Measurements from ENCODE around the gene BCAR3. TPM values are rescaled to one million over a fixed set of nuclear protein-coding genes. Genes with fewer than 3 reads are reported as not detected.
A peak's percentile ranks its signal among the peaks of the same experiment; 100 is the strongest.

BCAR3 gene
- total RNA-seq, 4 donors from 2014 or later = 17.3 to 72.7 (median 54.2) TPM

- Histone ChIP-seq H3K27ac (peak overlapping the region in 3 of 4 donors; percentile 80 to 93 (median 85)), H3K4me1 (peaks cover 0 to 26% (median 0%) of the 10 kb centered on the region in 4 donors), H3K36me3 (peaks cover 0 to 16% (median 0%) of the 10 kb centered on the region in 3 donors), H3K4me3 (peak overlapping the region in 3 of 4 donors; percentile 28 to 65 (median 52)), H3K9me3 (no peaks in the 10 kb centered on the region), H3K27me3 (no peaks in the 10 kb centered on the region)
- TF ChIP-seq POLR2A (IDR thresholded peaks at IDR 0.05) (peak; percentile 98), CTCF (IDR thresholded peaks at IDR 0.05) (no peak)
- DNase-seq = peak in 2 of 3 donors; percentile 95 to 98
Observed at GRCh38 chr1:93585059-93585966, 96.3 kb downstream of the BCAR3 start.

- DNase-seq = peak in 1 of 3 donors; percentile 44
- TF ChIP-seq CTCF (IDR thresholded peaks at IDR 0.05) (peak in 3 of 6 experiments; percentile 32 to 39 (median 33)), POLR2A (IDR thresholded peaks at IDR 0.05) (no peak)
- Histone ChIP-seq H3K36me3 (peaks cover 0 to 16% (median 0%) of the 10 kb centered on the region in 3 donors), H3K27me3 (no peaks in the 10 kb centered on the region), H3K4me3 (peak overlapping the region in 3 of 4 donors; percentile 28 to 65 (median 52)), H3K9me3 (no peaks in the 10 kb centered on the region), H3K4me1 (peaks cover 0 to 33% (median 0%) of the 10 kb centered on the region in 4 donors), H3K27ac (peak overlapping the region in 3 of 4 donors; percentile 80 to 93 (median 85))
Observed at GRCh38 chr1:93584261-93585003, 97.2 kb downstream of the BCAR3 start.

- Histone ChIP-seq H3K27me3 (no peaks in the 10 kb centered on the region), H3K9me3 (no peaks in the 10 kb centered on the region), H3K27ac (peak overlapping the region in 3 of 4 donors; percentile 80 to 93 (median 85)), H3K4me3 (peak overlapping the region in 2 of 4 donors; percentile 52 to 65), H3K4me1 (peaks cover 0 to 41% (median 0%) of the 10 kb centered on the region in 4 donors), H3K36me3 (peaks cover 0 to 9% (median 0%) of the 10 kb centered on the region in 3 donors)
- peak; percentile 77 to 87 for TF ChIP-seq POLR2A (IDR thresholded peaks at IDR 0.05)
- no peak for TF ChIP-seq CTCF (IDR thresholded peaks at IDR 0.05)
- peak in 1 of 3 donors; percentile 62 for DNase-seq
Observed at GRCh38 chr1:93581917-93582850, 99.5 kb downstream of the BCAR3 start.

GRCh38 chr1:93579891-93580290 is 101.7 kb downstream of the BCAR3 start:
- peak overlapping the region in 3 of 4 donors; percentile 14 to 81 (median 62) for H3K27ac ChIP-seq
- DNase-seq = peak in 1 of 3 donors; percentile 70
- peaks cover 0 to 20% (median 0%) of the 10 kb centered on the region in 3 donors for H3K36me3 ChIP-seq
- peaks cover 0 to 29% (median 0%) of the 10 kb centered on the region in 4 donors for H3K4me1 ChIP-seq
- peak overlapping the region in 2 of 4 donors; percentile 5 to 18 for H3K4me3 ChIP-seq
- no peaks in the 10 kb centered on the region for H3K9me3 ChIP-seq
- TF ChIP-seq POLR2A (IDR thresholded peaks at IDR 0.05) (peak in 1 of 2 donors; percentile 25), CTCF (IDR thresholded peaks at IDR 0.05) (no peak)
- H3K27me3 ChIP-seq = no peaks in the 10 kb centered on the region

Measured in Peyer's patch (tissue), 4 donors.